Stimulated activated naive CD4-positive, alpha-beta T cell (primary cell): ENCODE measurements around the gene TXNRD1.
A peak's percentile ranks its signal among the peaks of the same experiment; 100 is the strongest.
"Not testable (repeated sequence)": the region's sequence is repeated elsewhere in the genome, so short reads cannot be mapped to it uniquely, and the experiment has no call there.

Experiments
- DNase-seq, 6 experiments: peaks; one replicate each; lab custom pipeline; 2025; lab: John Stamatoyannopoulos, UW

TXNRD1 gene

GRCh38 chr12:104215638-104216297 is at the start of gene TXNRD1:
Gene TXNRD1 (plus strand): TSS chr12:104215779. CDS start chr12:104215803, 24 bp downstream.
- peak; percentile 57 to 80 (median 68) for DNase-seq

GRCh38 chr12:104165801-104166200 is 49.8 kb upstream of the TXNRD1 start:
- DNase-seq, result no peak

- no peak for DNase-seq
These were observed 49.1 kb upstream of the TXNRD1 start for GRCh38 chr12:104166465-104166864.

DNA sequence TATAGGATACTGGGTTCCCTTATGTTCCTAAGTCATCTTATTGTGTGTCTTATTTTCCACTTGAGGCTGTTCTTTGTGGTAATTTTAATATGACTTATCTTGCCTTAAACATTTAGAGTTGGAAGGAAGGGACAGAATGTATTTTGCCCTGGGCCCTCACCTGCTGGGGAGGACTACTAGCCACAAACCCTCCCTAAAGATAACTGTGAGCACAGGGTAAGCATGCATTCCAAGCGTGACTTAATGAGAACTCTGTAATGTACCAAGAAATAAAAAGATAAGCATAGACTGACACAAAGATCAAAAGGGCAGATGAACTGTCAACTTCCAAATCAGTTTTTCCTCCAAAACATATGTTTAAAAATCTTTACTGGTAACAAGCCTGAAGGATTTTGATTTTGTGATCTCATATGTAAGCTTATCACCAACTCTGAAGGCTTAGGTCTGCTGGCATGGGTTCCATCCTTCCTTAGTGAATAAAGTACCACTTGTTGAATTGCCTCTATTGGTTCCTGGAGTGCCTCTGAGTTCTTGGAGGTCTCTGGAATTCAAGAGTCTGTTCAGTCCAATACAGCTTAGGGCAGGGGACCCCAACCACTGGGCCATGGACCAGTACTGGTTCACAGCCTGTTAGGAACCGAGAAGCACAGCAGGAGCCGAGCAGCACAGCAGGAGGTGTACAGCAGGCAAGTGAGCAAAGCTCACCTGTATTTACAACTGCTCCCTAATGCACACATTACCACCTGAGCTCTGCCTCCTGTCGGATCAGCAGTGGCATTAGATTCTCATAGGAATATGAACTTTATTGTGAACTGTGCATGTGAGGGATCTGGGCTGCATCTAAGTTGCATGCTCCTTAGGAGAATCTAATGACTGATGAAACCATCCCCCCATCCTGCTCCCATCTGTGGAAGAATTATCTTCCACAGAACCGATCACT is 47.8 kb upstream of the TXNRD1 start:
- DNase-seq, result no peak

DNA sequence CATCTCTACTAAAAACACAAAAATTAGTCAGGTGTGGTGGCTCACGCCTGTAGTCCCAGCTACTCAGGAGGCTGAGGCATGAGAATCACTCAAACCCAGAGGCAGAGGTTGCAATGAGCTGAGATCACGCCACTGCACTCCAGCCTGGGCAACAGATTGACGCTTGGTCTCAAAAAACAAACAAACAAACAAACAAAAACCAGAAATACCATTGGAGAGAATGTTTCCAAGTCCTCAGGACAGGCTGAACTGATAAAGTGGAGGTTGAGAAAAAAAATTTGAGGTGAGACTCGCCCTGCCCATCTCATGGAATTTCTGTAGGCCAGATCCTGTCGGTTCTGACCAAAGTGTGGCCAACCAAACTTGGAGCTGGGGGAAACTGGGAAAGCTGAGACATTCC is 47.0 kb upstream of the TXNRD1 start:
- no peak for DNase-seq

GRCh38 chr12:104171785-104172569 is 43.6 kb upstream of the TXNRD1 start:
- no peak for DNase-seq

- DNase-seq, result no peak
These were observed 43.0 kb upstream of the TXNRD1 start for GRCh38 chr12:104172570-104172947.

- not testable (repeated sequence) for DNase-seq
These were observed 41.8 kb upstream of the TXNRD1 start for GRCh38 chr12:104173804-104174203.

DNA sequence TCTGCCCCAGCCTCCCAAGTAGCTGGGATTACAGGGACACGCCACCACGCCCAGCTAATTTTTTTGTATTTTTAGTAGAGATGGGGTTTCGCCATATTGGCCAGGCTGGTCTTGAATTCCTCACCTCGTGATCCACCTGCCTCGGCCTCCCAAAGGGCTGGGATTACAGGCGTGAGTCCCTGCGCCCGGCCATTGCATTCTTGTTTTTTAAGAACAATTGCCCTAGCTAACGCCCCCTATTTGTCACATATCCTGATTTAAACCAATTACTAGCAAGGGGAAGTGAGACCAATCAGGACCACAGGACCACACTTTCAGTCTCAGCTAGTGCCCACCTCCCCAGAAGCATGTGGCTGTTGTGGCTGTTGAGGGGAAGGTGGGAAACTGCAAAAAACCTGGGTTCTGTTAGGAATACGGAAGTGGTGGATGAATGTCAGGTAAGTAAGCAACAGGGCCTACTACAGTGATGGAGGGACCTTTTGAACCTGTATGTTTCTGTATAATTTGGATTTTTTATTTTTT is 39.8 kb upstream of the TXNRD1 start:
- DNase-seq, result no peak

- DNase-seq, result no peak
These were observed 38.3 kb upstream of the TXNRD1 start for GRCh38 chr12:104177336-104177662.

GRCh38 chr12:104177663-104178501 is 37.7 kb upstream of the TXNRD1 start:
- no peak for DNase-seq

- DNase-seq, result no peak
These were observed 35.2 kb upstream of the TXNRD1 start for GRCh38 chr12:104180374-104180773.

DNA sequence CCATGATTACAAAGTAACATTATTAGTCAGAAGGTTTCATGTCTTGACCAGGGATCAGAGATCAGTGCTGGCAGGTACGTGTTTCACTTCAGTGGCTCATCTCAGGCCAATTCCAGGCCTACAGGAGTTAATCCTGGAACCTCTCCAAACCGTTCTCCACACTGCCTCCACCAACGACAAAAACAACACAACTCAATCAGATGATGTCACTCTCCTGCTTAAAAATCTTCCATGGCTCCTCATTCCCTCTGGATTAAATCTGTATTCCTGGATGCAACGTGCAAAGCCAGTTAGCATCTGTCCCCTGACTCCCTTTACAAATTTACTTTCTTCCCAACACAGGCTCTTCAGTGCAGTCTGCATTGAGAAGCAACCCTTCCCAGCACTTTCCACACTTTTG is 34.3 kb upstream of the TXNRD1 start:
- no peak for DNase-seq

GRCh38 chr12:104182144-104182543 is 33.4 kb upstream of the TXNRD1 start:
- DNase-seq, result no peak

GRCh38 chr12:104182621-104183378 is 32.8 kb upstream of the TXNRD1 start:
- DNase-seq, result no peak

- no peak for DNase-seq
These were observed 32.1 kb upstream of the TXNRD1 start for GRCh38 chr12:104183443-104183842.

DNA sequence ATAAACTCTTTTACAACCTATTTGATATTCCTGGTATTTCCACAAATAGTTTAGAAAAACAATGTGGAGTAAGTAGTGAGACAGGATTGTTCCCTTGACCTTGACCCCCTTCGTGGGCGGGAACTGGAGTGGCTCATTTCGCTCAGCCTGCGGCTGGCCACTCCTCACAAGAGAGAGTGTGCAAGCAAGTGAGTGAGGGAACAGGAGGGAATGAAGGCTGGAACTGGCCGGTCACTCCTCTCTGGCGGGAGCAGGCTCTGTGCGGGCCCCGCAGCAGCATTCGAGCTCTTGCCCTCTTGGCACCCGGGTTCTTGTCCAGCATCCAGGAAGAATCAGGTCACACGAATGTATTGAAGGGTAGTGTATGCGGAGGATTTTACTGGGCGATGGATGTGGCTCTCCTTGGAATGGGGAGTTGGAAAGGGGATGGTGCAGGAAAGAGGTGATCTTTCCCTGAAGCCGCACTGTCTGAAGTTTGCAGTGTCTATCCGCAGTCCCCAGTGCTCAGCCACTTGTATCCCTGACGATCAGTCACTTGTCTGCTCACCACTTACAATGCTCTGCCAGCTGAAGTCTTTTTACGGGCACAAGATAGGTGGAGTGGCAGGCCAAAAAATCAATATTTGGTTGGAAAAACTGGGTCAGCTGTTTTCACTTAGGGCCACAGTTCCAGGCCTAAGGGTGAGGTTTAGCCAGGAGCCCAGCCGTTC is 28.0 kb upstream of the TXNRD1 start:
- DNase-seq, result no peak

GRCh38 chr12:104188534-104188933 is 27.0 kb upstream of the TXNRD1 start:
- no peak for DNase-seq

DNA sequence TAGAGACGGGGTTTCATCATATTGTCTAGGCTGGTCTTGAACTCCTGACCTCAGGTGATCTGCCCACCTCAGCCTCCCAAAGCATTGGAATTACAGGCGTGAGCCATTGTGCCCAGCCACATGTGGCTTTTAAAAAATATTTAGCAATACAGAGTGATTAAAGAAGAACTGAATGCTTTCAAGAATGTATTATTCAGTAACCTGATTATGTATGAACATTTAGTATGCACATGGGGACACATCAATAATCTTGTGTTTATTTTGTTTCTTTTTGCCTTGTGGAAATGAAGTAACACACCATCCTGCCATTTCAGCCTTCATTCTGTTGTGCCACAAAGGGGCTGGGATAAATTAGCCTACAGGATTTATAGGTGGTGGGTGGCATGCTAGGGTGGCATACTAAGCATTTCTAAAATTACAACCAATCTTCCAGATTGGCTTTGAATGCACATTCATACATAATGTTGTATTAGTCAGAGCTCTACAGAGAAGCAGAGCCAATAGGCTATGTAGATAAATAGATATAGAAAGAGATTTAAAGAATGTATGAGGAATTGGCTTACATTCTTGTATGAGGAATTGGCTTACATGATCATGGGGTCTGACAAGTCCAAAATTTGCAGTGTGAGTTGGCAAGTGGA is 25.5 kb upstream of the TXNRD1 start:
- DNase-seq, result no peak
